T-cell (primary cell): ENCODE results near the gene MINK1. TPM values are rescaled to one million over a fixed set of nuclear protein-coding genes. Genes with fewer than 3 reads are reported as not detected.
"Not testable (repeated sequence)": the region's sequence is repeated elsewhere in the genome, so short reads cannot be mapped to it uniquely, and the experiment has no call there.

Source experiments
- ATAC-seq, 4 experiments: fragments of 200-7000 bp in 3 of 4; fragments of 150-1000 bp in 1 of 4; cut with Tn5 transposase; replicated peaks in 1 of 4; 1 replicate in 3 of 4; 2 replicates in 1 of 4; pipeline ENCODE4 v1.10.0; 2021; ENCODE audit warnings: moderate library complexity in 3 of 4, mild to moderate bottlenecking in 2 of 4, moderate number of reproducible peaks in 1 of 4
- CTCF ChIA-PET, 2 donors: fragments of 300-600 bp; sonication (Branson Sonifier 250); formaldehyde crosslinking; loops; one replicate each; lab custom pipeline; 2022; ENCODE audit warnings: antibody characterized with exemption in 2 of 2; lab: Charles Lee
- POLR2A ChIA-PET, 2 donors: fragments of 300-600 bp; sonication (Branson Sonifier 250); formaldehyde crosslinking; loops; one replicate each; lab custom pipeline; 2022; ENCODE audit warnings: antibody characterized with exemption in 2 of 2; lab: Charles Lee
- DNase-seq, 35 experiments: peaks; one replicate each; pipeline versions ENCODE4 v3.0.0 to v3.0.0-alpha.2; 2013 to 2023
- H3K27ac ChIP-seq: one replicate; pipeline ENCODE4 v1.5.1; 2013; ENCODE audit warnings: low read length
- H3K27me3 ChIP-seq, 2 experiments: replicated peaks in 1 of 2; 1 replicate in 1 of 2; 2 replicates in 1 of 2; pipeline versions ENCODE4 v1.6.1 to v1.7.0; 2013; ENCODE audit warnings: low read length in 1 of 2, mixed read lengths in 1 of 2; ENCODE audit not compliant: control insufficient read depth in 2 of 2, insufficient read depth in 2 of 2; ENCODE audit errors: extremely low read depth in 1 of 2
- H3K36me3 ChIP-seq, 2 donors: 1 replicate in 1 of 2; 2 replicates in 1 of 2; pipeline versions ENCODE4 v1.6.1 to v1.7.0; 2013; ENCODE audit warnings: low read length in 1 of 2; ENCODE audit not compliant: control insufficient read depth in 2 of 2, insufficient read depth in 1 of 2; ENCODE audit errors: extremely low read depth in 1 of 2
- H3K4me1 ChIP-seq, 2 experiments: 1 replicate in 1 of 2; 2 replicates in 1 of 2; pipeline versions ENCODE4 v1.6.1 to v1.7.0; 2013; ENCODE audit warnings: low read length in 2 of 2, mixed read lengths in 1 of 2; ENCODE audit not compliant: insufficient read depth in 2 of 2, control insufficient read depth in 1 of 2; ENCODE audit errors: extremely low read depth in 1 of 2
- H3K4me3 ChIP-seq, 2 donors: 1 replicate in 1 of 2; 2 replicates in 1 of 2; pipeline versions ENCODE4 v1.5.1 to v1.7.0; 2013; ENCODE audit warnings: mild to moderate bottlenecking in 2 of 2, low read length in 1 of 2, moderate library complexity in 1 of 2; ENCODE audit not compliant: control insufficient read depth in 1 of 2; ENCODE audit errors: extremely low read depth in 1 of 2
- H3K9me3 ChIP-seq: 2 replicates; pipeline ENCODE4 v1.7.0; 2013
- H3K27ac Mint-ChIP-seq, 2 donors: one replicate each; pipeline ENCODE4 v1.8.0; 2020 to 2021; ENCODE audit warnings: mild to moderate bottlenecking in 2 of 2, mixed read lengths in 2 of 2
- H3K27me3 Mint-ChIP-seq, 2 donors: one replicate each; pipeline ENCODE4 v1.8.0; 2021 to 2022; ENCODE audit warnings: mixed read lengths in 2 of 2
- H3K36me3 Mint-ChIP-seq: one replicate; pipeline ENCODE4 v1.8.0; 2021; ENCODE audit warnings: mixed read lengths
- H3K4me1 Mint-ChIP-seq, 3 donors: one replicate each; pipeline ENCODE4 v1.8.0; 2020 to 2022; ENCODE audit warnings: mixed read lengths in 3 of 3, mild to moderate bottlenecking in 1 of 3
- H3K4me3 Mint-ChIP-seq, 3 donors: one replicate each; pipeline ENCODE4 v1.8.0; 2020 to 2022; ENCODE audit warnings: mild to moderate bottlenecking in 3 of 3, mixed read lengths in 3 of 3, moderate library complexity in 3 of 3
- H3K9me3 Mint-ChIP-seq, 3 donors: one replicate each; pipeline ENCODE4 v1.8.0; 2020 to 2022; ENCODE audit warnings: mixed read lengths in 3 of 3
- WGBS: methylation state at CpG from one replicate; pipeline ENCODE4 v1.1.5; 2013; ENCODE audit warnings: missing lambda C conversion rate; ENCODE audit not compliant: insufficient coverage; 5-methylcytosine and 5-hydroxymethylcytosine counted together
- total RNA-seq, 35 experiments: library from RNA in 6 of 35; stranded (reverse) in 6 of 35; fragments of 120-200 nt in 1 of 35; gene quantifications; one replicate each; pipeline versions ENCODE4 v1.2.1 to v1.2.4 and lab custom pipeline; 2013 to 2026

MINK1 gene
- total RNA-seq, 5 donors from 2014 or later (not counting 1 experiment from before 2014, with no cell fraction given), result 156 to 189 (median 164) TPM

DNA sequence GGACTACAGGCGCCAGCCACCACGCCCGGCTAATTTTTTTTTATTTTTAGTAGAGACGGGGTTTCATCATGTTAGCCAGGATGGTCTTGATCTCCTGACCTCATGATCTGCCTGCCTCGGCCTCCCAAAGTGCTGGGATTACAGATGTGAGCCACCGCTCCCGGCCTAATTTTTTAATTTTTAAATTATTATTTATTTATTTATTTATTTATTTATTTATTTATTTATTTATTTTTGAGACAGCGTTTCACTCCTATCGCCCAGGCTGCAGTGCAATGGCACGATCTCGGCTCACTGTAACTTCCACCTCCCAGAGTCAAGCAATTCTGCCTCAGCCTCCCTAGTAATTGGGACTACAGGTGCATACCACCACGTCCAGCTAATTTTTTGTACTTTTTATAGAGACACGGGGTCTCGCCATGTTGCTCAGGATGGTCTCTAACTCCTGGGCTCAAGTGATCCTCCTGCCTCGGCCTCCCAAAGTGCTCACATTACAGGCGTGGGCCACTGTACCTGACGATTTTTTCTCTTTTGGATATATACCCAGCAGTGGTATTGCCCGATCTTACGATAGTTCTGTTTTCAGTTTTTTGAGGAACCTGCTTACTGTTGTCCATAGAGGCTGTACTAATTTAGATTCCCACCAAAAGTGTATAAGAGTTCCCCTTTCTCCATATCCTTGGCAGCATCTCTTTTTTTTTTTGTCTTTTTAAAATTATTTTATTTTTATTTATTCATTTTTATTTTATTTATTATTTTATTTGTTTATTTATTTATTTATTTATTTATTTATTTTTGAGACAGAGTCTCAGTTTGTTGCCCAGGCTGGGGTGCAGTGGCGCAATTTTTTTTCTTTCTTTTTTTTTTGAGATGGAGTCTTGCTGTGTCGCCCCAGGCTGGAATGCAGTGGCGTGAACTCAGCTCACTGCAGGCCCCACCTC is 36.2 kb downstream of the MINK1 start:
- H3K4me3 Mint-ChIP-seq, H3K27me3 ChIP-seq, H3K4me1 ChIP-seq, H3K9me3 Mint-ChIP-seq, H3K27ac ChIP-seq, POLR2A ChIA-PET, H3K4me3 ChIP-seq, DNase-seq, ATAC-seq, H3K27me3 Mint-ChIP-seq, H3K27ac Mint-ChIP-seq, H3K4me1 Mint-ChIP-seq, H3K9me3 ChIP-seq: not testable (repeated sequence)
- 95% methylated on average over 5 of the region's 22 CpGs for WGBS
- CTCF ChIA-PET, result interaction anchor here in 1 of 2 donors (0.6 kb wide), 1 partner anchor 11 kb away, joined by 3 read pairs; no protein-coding TSS in a partner anchor
- peaks cover 0 to 16% of the 10 kb centered on the region in 2 donors for H3K36me3 ChIP-seq
- H3K36me3 Mint-ChIP-seq, result peaks cover 10% of the 10 kb centered on the region

DNA sequence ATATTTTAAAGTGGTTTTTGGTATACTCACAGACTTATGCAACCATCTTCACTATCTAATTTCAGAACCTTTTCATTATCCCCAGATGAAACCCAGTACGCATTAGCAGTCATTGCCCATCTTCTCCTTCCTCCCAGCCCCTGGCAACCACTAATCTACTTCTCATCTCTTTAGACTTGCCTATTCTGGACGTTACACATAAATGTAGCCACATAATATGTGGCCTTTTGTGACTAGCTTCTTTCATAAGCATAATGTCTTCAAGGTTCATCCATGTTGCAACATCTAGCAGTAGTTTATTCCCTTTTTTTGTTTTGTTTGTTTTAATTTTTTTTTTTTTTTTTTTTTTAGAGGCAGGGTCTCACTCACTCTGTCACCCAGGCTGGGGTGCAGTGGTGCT is 37.7 kb downstream of the MINK1 start:
- Mint-ChIP-seq H3K27ac (no peak overlapping the region), H3K36me3 (peaks cover 6% of the 10 kb centered on the region), H3K4me3 (no peak overlapping the region), H3K27me3 (no peaks in the 10 kb centered on the region), H3K4me1 (peaks cover 3 to 5% (median 3%) of the 10 kb centered on the region in 3 donors), H3K9me3 (no peaks in the 10 kb centered on the region)
- no peak overlapping the region for H3K27ac ChIP-seq
- DNase-seq (no peak), ATAC-seq (no peak)
- H3K9me3 ChIP-seq, result no peaks in the 10 kb centered on the region
- ChIA-PET CTCF (interaction anchor here (0.5 to 0.7 kb wide), 3 partner anchors 398 to 595 kb away, joined by 4 to 8 read pairs (median 6); no protein-coding TSS in a partner anchor), POLR2A (interaction anchor here in 1 of 2 donors (0.6 kb wide), 1 partner anchor 129 kb away, joined by 6 read pairs; no protein-coding TSS in a partner anchor)
- H3K36me3 ChIP-seq, result peaks cover 0 to 12% of the 10 kb centered on the region in 2 donors
- no peaks in the 10 kb centered on the region for H3K27me3 ChIP-seq
- H3K4me1 ChIP-seq, result no peaks in the 10 kb centered on the region
- 100% methylated on average over 1 of the region's 2 CpGs for WGBS
- H3K4me3 ChIP-seq, result no peak overlapping the region

DNA sequence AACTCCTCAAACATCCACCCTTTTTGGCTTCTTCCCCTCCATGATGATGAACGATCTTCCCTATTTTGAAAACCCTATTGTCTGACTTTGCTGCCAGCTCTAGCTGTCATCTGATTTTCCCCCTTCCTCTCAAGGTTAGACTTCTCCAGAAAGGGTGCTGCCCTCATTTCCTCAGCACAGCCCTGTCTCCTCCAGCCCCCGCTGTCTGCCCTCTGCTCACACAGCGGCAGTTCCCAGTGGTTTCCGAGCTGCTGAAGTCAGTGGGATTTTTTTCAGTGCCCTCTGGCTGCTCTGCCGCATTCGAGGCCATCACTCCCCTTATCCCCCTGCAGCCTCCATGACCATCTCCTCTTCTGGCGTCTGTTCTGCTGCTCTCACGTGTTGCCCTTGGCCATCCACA is 39.6 kb downstream of the MINK1 start:
- Histone ChIP-seq H3K9me3 (no peaks in the 10 kb centered on the region), H3K27me3 (no peaks in the 10 kb centered on the region), H3K36me3 (peaks cover 3 to 15% of the 10 kb centered on the region in 2 donors), H3K27ac (no peak overlapping the region), H3K4me1 (no peaks in the 10 kb centered on the region), H3K4me3 (no peak overlapping the region)
- 80% methylated on average over 8 of the region's 8 CpGs for WGBS
- ATAC-seq (no peak), DNase-seq (no peak)
- peaks cover 3 to 5% (median 3%) of the 10 kb centered on the region in 3 donors for H3K4me1 Mint-ChIP-seq
- H3K9me3 Mint-ChIP-seq, result no peaks in the 10 kb centered on the region
- no peak overlapping the region for H3K27ac Mint-ChIP-seq
- POLR2A ChIA-PET, result no interaction called here
- H3K4me3 Mint-ChIP-seq, result no peak overlapping the region
- peaks cover 10% of the 10 kb centered on the region for H3K36me3 Mint-ChIP-seq
- H3K27me3 Mint-ChIP-seq, result no peaks in the 10 kb centered on the region
- CTCF ChIA-PET, result no interaction called here

DNA sequence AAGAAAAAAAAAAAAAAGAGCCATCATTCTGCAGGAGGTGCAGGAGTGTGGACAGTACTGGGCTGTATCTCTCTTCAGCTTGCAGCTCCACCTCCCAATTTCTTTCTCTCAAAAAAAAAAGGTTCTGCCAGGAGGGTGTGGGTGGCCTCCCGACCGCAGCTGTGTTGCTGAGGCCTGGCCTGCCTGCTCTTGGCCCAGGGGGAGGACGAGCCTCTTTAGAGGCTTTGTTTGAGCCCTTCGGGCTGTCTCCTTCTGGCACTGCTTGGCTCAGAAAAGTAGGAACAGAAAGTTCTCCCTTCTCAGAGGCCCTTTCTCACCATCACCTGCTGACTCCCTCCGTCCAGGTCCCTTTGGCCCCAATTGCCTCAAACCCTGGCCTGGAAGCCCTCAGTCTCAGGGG is 43.9 kb downstream of the MINK1 start:
- Mint-ChIP-seq H3K9me3 (no peaks in the 10 kb centered on the region), H3K36me3 (peaks cover 13% of the 10 kb centered on the region), H3K4me1 (peaks cover 0 to 5% (median 2%) of the 10 kb centered on the region in 3 donors), H3K27me3 (no peaks in the 10 kb centered on the region), H3K4me3 (no peak overlapping the region), H3K27ac (no peak overlapping the region)
- Histone ChIP-seq H3K27ac (no peak overlapping the region), H3K9me3 (no peaks in the 10 kb centered on the region), H3K4me3 (no peak overlapping the region), H3K27me3 (no peaks in the 10 kb centered on the region), H3K4me1 (peaks cover 0 to 7% of the 10 kb centered on the region in 2 experiments), H3K36me3 (peaks cover 14 to 36% of the 10 kb centered on the region in 2 donors)
- no peak for ATAC-seq
- WGBS, result 90% methylated on average over 2 of the region's 5 CpGs
- CTCF ChIA-PET, result interaction anchor here (0.5 to 0.6 kb wide), 2 partner anchors 47 to 84 kb away, joined by 4 to 6 read pairs; no protein-coding TSS in a partner anchor
- no peak for DNase-seq
- POLR2A ChIA-PET, result interaction anchor here in 1 of 2 donors (0.5 kb wide), 1 partner anchor 93 kb away, joined by 4 read pairs; no protein-coding TSS in a partner anchor

DNA sequence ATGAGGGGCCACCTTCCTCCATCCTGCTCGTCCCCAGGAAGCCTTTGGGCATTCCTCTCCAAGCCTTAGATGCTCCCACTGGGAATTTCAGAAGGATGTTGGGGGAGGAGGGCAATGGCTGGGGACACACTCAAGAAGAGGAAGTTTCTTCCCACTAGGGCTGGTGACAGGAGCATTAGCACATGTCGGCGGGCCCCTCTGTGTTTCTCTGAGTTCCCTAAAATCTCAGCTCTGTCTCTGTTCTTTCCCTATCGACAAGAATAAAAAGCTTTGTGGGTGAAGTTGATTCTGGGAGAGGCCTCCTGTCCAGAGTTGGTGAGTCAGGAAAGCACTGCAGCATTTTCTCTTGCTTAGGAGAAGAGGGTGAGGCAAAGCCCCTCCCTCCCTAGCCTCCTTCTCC is 46.5 kb downstream of the MINK1 start:
- H3K4me1 ChIP-seq, result peaks cover 0 to 7% of the 10 kb centered on the region in 2 experiments
- DNase-seq (no peak), ATAC-seq (no peak)
- Mint-ChIP-seq H3K27ac (no peak overlapping the region), H3K4me3 (no peak overlapping the region), H3K9me3 (no peaks in the 10 kb centered on the region), H3K36me3 (peaks cover 12% of the 10 kb centered on the region), H3K4me1 (peaks cover 0 to 2% (median 0%) of the 10 kb centered on the region in 3 donors), H3K27me3 (no peaks in the 10 kb centered on the region)
- H3K9me3 ChIP-seq, result no peaks in the 10 kb centered on the region
- ChIA-PET POLR2A (no interaction called here), CTCF (no interaction called here)
- no peak overlapping the region for H3K4me3 ChIP-seq
- H3K27me3 ChIP-seq, result no peaks in the 10 kb centered on the region
- H3K36me3 ChIP-seq, result peaks cover 19 to 40% of the 10 kb centered on the region in 2 donors
- H3K27ac ChIP-seq, result no peak overlapping the region
- 80% methylated on average over 1 of the region's 4 CpGs for WGBS

DNA sequence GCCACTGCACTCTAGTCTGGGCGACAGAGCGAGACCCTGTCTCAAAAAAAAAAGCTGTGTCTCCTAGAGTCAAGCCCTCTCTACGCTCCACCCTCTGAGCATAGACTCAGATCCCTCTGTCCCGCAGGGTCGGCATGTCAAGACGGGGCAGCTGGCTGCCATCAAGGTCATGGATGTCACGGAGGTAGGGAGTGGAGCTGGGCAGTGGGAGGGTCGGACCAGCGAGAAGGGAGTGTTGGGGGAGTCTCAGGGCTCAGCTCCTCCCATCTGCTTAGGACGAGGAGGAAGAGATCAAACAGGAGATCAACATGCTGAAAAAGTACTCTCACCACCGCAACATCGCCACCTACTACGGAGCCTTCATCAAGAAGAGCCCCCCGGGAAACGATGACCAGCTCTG is 47.7 kb downstream of the MINK1 start:
- H3K4me3 ChIP-seq, result no peak overlapping the region
- H3K36me3 Mint-ChIP-seq, result peaks cover 24% of the 10 kb centered on the region
- WGBS, result 95% methylated on average over 11 of the region's 15 CpGs
- H3K27ac Mint-ChIP-seq, result no peak overlapping the region
- peaks cover 26 to 53% of the 10 kb centered on the region in 2 donors for H3K36me3 ChIP-seq
- H3K9me3 Mint-ChIP-seq, result no peaks in the 10 kb centered on the region
- POLR2A ChIA-PET, result no interaction called here
- DNase-seq (no peak), ATAC-seq (no peak)
- no peaks in the 10 kb centered on the region for H3K27me3 ChIP-seq
- CTCF ChIA-PET, result interaction anchor here in 1 of 2 donors (0.7 to 1.6 kb wide), 2 partner anchors 131 to 149 kb away, joined by 3 to 6 read pairs; partner anchors contain the start of gene MED11
- H3K27me3 Mint-ChIP-seq, result no peaks in the 10 kb centered on the region
- H3K9me3 ChIP-seq, result no peaks in the 10 kb centered on the region
- H3K4me1 ChIP-seq, result peaks cover 0 to 7% of the 10 kb centered on the region in 2 experiments
- H3K4me1 Mint-ChIP-seq, result peaks cover 0 to 2% (median 0%) of the 10 kb centered on the region in 3 donors
- no peak overlapping the region for H3K4me3 Mint-ChIP-seq
- H3K27ac ChIP-seq, result no peak overlapping the region
